H1 (cell line): Measurements from ENCODE around the gene ABI3BP. TPM values are rescaled to one million over a fixed set of nuclear protein-coding genes. Genes with fewer than 3 reads are reported as not detected.

Experiments
- CTCF ChIA-PET: fragments of 300-600 bp; sonication (Branson Sonifier 250); formaldehyde crosslinking; loops from one replicate; lab custom pipeline; 2021; ENCODE audit not compliant: partially characterized antibody; lab: Charles Lee
- POLR2A ChIA-PET: fragments of 300-600 bp; sonication (Branson Sonifier 250); formaldehyde crosslinking; loops from one replicate; lab custom pipeline; 2021; ENCODE audit warnings: inconsistent platforms; ENCODE audit not compliant: partially characterized antibody; lab: Charles Lee
- DNase-seq, 2 experiments: peaks; one replicate each; pipeline versions ENCODE4 v3.0.0 to v3.0.0-alpha.2; 2010 to 2022; ENCODE audit warnings: low spot score in 2 of 2, low read depth in 1 of 2, mixed read lengths in 1 of 2
- FAIRE-seq: peaks from 2 replicates; lab custom pipeline; 2011; peaks lifted over from hg19 to GRCh38; lab: Jason Lieb, UNC
- H2AFZ ChIP-seq: 2 replicates; pipeline ENCODE4 v1.8.1; 2012; ENCODE audit warnings: low read length, inconsistent platforms
- H2AK5ac ChIP-seq: 2 replicates; pipeline ENCODE4 v1.6.1; 2013; ENCODE audit warnings: low read depth, low read length
- H2BK120ac ChIP-seq: replicated peaks from 2 replicates; pipeline ENCODE3; 2013; ENCODE audit warnings: low read depth, low read length, inconsistent platforms
- H2BK12ac ChIP-seq: 2 replicates; pipeline ENCODE4 v1.6.1; 2013; ENCODE audit warnings: low read depth, low read length
- H2BK15ac ChIP-seq: 2 replicates; pipeline ENCODE4 v1.6.1; 2013; ENCODE audit warnings: low read length
- H2BK20ac ChIP-seq: 2 replicates; pipeline ENCODE4 v1.6.1; 2013; ENCODE audit warnings: low read length
- H2BK5ac ChIP-seq: 2 replicates; pipeline ENCODE4 v1.6.1; 2013; ENCODE audit warnings: low read depth, low read length
- H3K14ac ChIP-seq: 2 replicates; pipeline ENCODE4 v1.6.1; 2013; ENCODE audit warnings: inconsistent platforms; ENCODE audit not compliant: insufficient read length
- H3K18ac ChIP-seq: 2 replicates; pipeline ENCODE4 v1.6.1; 2013; ENCODE audit warnings: low read length; ENCODE audit errors: extremely low read depth
- H3K23ac ChIP-seq: 2 replicates; pipeline ENCODE4 v1.6.1; 2013; ENCODE audit warnings: inconsistent platforms; ENCODE audit not compliant: insufficient read length
- H3K23me2 ChIP-seq: 2 replicates; pipeline ENCODE4 v1.6.1; 2013; ENCODE audit warnings: low read depth, low read length
- H3K27ac ChIP-seq: 2 replicates; pipeline ENCODE4 v1.6.1; 2011; ENCODE audit warnings: low read depth, low read length, inconsistent platforms
- H3K27me3 ChIP-seq, 4 experiments: replicated peaks in 1 of 4; 1 replicate in 1 of 4; 2 replicates in 3 of 4; pipeline versions ENCODE4 v1.6.1 to v1.8.1; 2011 to 2013; ENCODE audit warnings: low read length in 3 of 4, mild to moderate bottlenecking in 3 of 4, inconsistent platforms in 2 of 4, mixed read lengths in 2 of 4, moderate library complexity in 1 of 4; ENCODE audit not compliant: control insufficient read depth in 3 of 4, insufficient read depth in 3 of 4; ENCODE audit errors: extremely low read depth in 1 of 4
- H3K36me3 ChIP-seq, 4 experiments: 2 replicates each; pipeline versions ENCODE4 v1.6.1 to v1.8.1; 2011 to 2013; ENCODE audit warnings: mild to moderate bottlenecking in 4 of 4, low read length in 3 of 4, moderate library complexity in 2 of 4, control low read depth in 1 of 4, inconsistent platforms in 1 of 4; ENCODE audit not compliant: insufficient read depth in 4 of 4, control insufficient read depth in 2 of 4
- H3K4ac ChIP-seq: replicated peaks from 2 replicates; pipeline ENCODE3; 2013; ENCODE audit warnings: low read length, low read depth, mixed read lengths, inconsistent platforms; ENCODE audit not compliant: insufficient read length
- H3K4me1 ChIP-seq, 4 experiments: replicated peaks in 1 of 4; 1 replicate in 1 of 4; 2 replicates in 3 of 4; pipeline versions ENCODE4 v1.6.1 to v1.8.1; 2011 to 2013; ENCODE audit warnings: low read length in 3 of 4, inconsistent platforms in 2 of 4, mixed read lengths in 1 of 4; ENCODE audit not compliant: insufficient read depth in 4 of 4, control insufficient read depth in 3 of 4
- H3K4me2 ChIP-seq, 2 experiments: 2 replicates each; pipeline versions ENCODE4 v1.6.1 to v1.8.1; 2011 to 2013; ENCODE audit warnings: low read depth in 2 of 2, low read length in 2 of 2, control low read depth in 1 of 2, inconsistent platforms in 1 of 2, mild to moderate bottlenecking in 1 of 2; ENCODE audit not compliant: insufficient read depth in 1 of 2
- H3K4me3 ChIP-seq, 4 experiments: fragments of 200-600, 300-600 bp in 1 of 4; sonication (generic), shearing (Covaris generic), sonication (Bioruptor Twin) in 1 of 4; 2 replicates each; pipeline versions ENCODE4 v1.5.1 to v1.8.1; 2011 to 2016; ENCODE audit warnings: low read length in 4 of 4, low read depth in 3 of 4, control low read depth in 2 of 4, inconsistent platforms in 2 of 4, mild to moderate bottlenecking in 2 of 4, mixed read lengths in 1 of 4, moderate library complexity in 1 of 4; ENCODE audit not compliant: insufficient read depth in 2 of 4; ENCODE audit errors: extremely low read depth in 1 of 4
- H3K56ac ChIP-seq: replicated peaks from 2 replicates; pipeline ENCODE3; 2013; ENCODE audit warnings: low read depth, mild to moderate bottlenecking, mixed read lengths, low read length, inconsistent platforms; ENCODE audit not compliant: insufficient read length
- H3K79me1 ChIP-seq: 2 replicates; pipeline ENCODE4 v1.6.1; 2013; ENCODE audit warnings: low read depth, low read length, control low read depth
- H3K79me2 ChIP-seq, 2 experiments: 2 replicates each; pipeline versions ENCODE4 v1.6.1 to v1.8.1; 2012 to 2013; ENCODE audit warnings: low read length in 2 of 2, mild to moderate bottlenecking in 2 of 2, inconsistent platforms in 1 of 2; ENCODE audit not compliant: insufficient read depth in 2 of 2, control insufficient read depth in 1 of 2
- H3K9ac ChIP-seq, 4 experiments: replicated peaks in 1 of 4; 1 replicate in 1 of 4; 2 replicates in 3 of 4; pipeline versions ENCODE4 v1.6.1 to v1.8.1; 2011 to 2013; ENCODE audit warnings: low read depth in 3 of 4, low read length in 3 of 4, control low read depth in 2 of 4, mild to moderate bottlenecking in 2 of 4, moderate library complexity in 2 of 4, inconsistent platforms in 1 of 4; ENCODE audit errors: extremely low read depth in 1 of 4
- H3K9me3 ChIP-seq, 2 experiments: 2 replicates each; pipeline versions ENCODE4 v1.6.1 to v1.8.1; 2012 to 2013; ENCODE audit warnings: mild to moderate bottlenecking in 2 of 2, moderate library complexity in 2 of 2, control low read depth in 1 of 2, inconsistent platforms in 1 of 2, low read depth in 1 of 2, low read length in 1 of 2, mixed read lengths in 1 of 2; ENCODE audit not compliant: insufficient read depth in 2 of 2
- H4K20me1 ChIP-seq, 2 experiments: replicated peaks in 1 of 2; 2 replicates each; pipeline versions ENCODE3 to v1.8.1; 2011 to 2013; ENCODE audit warnings: inconsistent platforms in 2 of 2, low read length in 2 of 2, mild to moderate bottlenecking in 1 of 2; ENCODE audit not compliant: insufficient read depth in 2 of 2, control insufficient read depth in 1 of 2
- H4K5ac ChIP-seq: 2 replicates; pipeline ENCODE4 v1.6.1; 2013; ENCODE audit warnings: low read length, low read depth, mixed read lengths, inconsistent platforms; ENCODE audit not compliant: insufficient read length
- H4K8ac ChIP-seq: 2 replicates; pipeline ENCODE4 v1.8.0; 2013; ENCODE audit warnings: mild to moderate bottlenecking, moderate library complexity, low read length, inconsistent platforms; ENCODE audit not compliant: insufficient read depth; ENCODE audit errors: extremely low read depth
- H4K91ac ChIP-seq: replicated peaks from 2 replicates; pipeline ENCODE3; 2013; ENCODE audit warnings: low read length, mixed read lengths, inconsistent platforms; ENCODE audit not compliant: insufficient read length
- CBX5 ChIP-seq: fragments of 300-800, 300-1000 bp; sonication (generic); IDR thresholded peaks from 2 replicates; pipeline ENCODE4 v1.7.1; 2016; ENCODE audit warnings: antibody characterized with exemption, low read length, low read depth
- JUN ChIP-seq: IDR thresholded peaks from 2 replicates; pipeline ENCODE4 v1.6.1; 2011; ENCODE audit warnings: low read depth, mild to moderate bottlenecking, improper control_type of control experiment, low read length
- JUND ChIP-seq: IDR thresholded peaks from 2 replicates; pipeline ENCODE4 v1.6.1; 2011; ENCODE audit warnings: mild to moderate bottlenecking, improper control_type of control experiment, low read length
- MAFK ChIP-seq: IDR thresholded peaks from 2 replicates; pipeline ENCODE4 v1.6.1; 2012; ENCODE audit warnings: low read depth, mild to moderate bottlenecking, improper control_type of control experiment, low read length
- POLR2AphosphoS5 ChIP-seq: IDR thresholded peaks from 2 replicates; pipeline ENCODE4 v1.6.1; 2011; ENCODE audit warnings: low read depth, low read length
- RNF2 ChIP-seq: fragments of 200-900, 300-1000 bp; sonication (generic); IDR thresholded peaks from 2 replicates; pipeline ENCODE4 v1.7.1; 2016; ENCODE audit warnings: borderline replicate concordance, low read depth, mild to moderate bottlenecking, antibody characterized with exemption, low read length; ENCODE audit not compliant: poor library complexity, severe bottlenecking; ENCODE audit errors: missing control alignments
- SP1 ChIP-seq: IDR thresholded peaks from 2 replicates; pipeline ENCODE4 v1.6.1; 2011; ENCODE audit warnings: low read depth, low read length
- WGBS, 2 experiments: shearing (Covaris generic) in 1 of 2; methylation state at CpG; one replicate each; pipeline versions ENCODE4 v1.1.6 to v1.1.7; 2013 to 2015; ENCODE audit warnings: low lambda C conversion rate in 2 of 2, mixed read lengths in 2 of 2, inconsistent platforms in 1 of 2, low coverage in 1 of 2, missing lambda C conversion rate in 1 of 2; ENCODE audit not compliant: insufficient replicate concordance in 2 of 2, insufficient coverage in 1 of 2, insufficient read length in 1 of 2; ENCODE audit errors: extremely low coverage in 1 of 2, missing lambda C conversion rate in 1 of 2; 5-methylcytosine and 5-hydroxymethylcytosine counted together
- polyA plus RNA-seq, 7 experiments: library from polyadenylated mRNA; depleted of rRNA in 3 of 7; stranded (reverse) in 5 of 7; unstranded in 2 of 7; fragments of >200 nt in 5 of 7; fragments of 200-250 nt in 2 of 7; gene quantifications; 1 replicate in 5 of 7; 2 replicates in 1 of 7; 4 replicates in 1 of 7; pipeline versions ENCODE4 v1.2.1 to v1.2.3, GENCODE V29; 2011 to 2013; ENCODE audit warnings: missing spikeins in 2 of 7, mixed read lengths in 2 of 7
- total RNA-seq: library from RNA; stranded (reverse); fragmentation: NEBNext Ultra II Directional; extraction: Animal tissue kit (Norgen Biotek cat#: 25700); gene quantifications from 2 replicates; pipeline ENCODE4 v1.2.1, GENCODE V29; 2021

Gene ABI3BP
- total and polyA plus RNA-seq, 2 of the 8 experiments (the other 6 are each of a cell fraction or from before 2014, with no cell fraction given): 0.08 to 0.32 TPM

DNA sequence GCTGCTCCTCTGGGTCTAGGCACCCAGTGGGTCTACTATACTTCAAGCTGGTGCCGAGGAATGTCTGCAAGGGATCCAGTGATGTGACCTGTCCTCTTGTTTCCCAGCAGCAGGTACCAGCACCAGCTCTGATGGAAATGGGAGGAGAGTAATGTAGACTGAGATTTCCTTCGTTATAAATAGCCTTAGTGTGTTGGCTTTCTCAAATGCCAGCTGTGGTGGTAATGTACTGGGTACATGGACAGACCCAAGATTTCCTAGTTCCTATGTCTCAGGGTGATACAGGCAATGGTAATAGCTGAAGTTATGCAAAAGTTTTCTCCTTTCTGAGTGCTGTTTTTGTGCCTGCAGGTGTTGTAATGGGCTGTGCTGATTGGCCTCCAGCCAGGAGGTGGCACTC lies 33.0 kb upstream of the ABI3BP start:
- FAIRE-seq (no peak), DNase-seq (no peak)
- CTCF ChIA-PET: interaction anchor here (0.8 kb wide), 2 partner anchors 44 to 63 kb away, joined by 3 read pairs; no protein-coding TSS in a partner anchor
- Histone ChIP-seq H3K4ac (no peak overlapping the region), H2AK5ac (no peak overlapping the region), H3K9ac (no peak overlapping the region), H3K36me3 (no peaks in the 10 kb centered on the region), H3K4me1 (no peaks in the 10 kb centered on the region), H2BK20ac (no peak overlapping the region), H2BK15ac (no peak overlapping the region), H3K27ac (no peak overlapping the region), H3K27me3 (no peaks in the 10 kb centered on the region), H4K5ac (no peak overlapping the region), H3K9me3 (0 out of 4 replicates have a peak, but pooled peaks cover 0 to 3% of the 10 kb centered on the region in 2 experiments), H3K23ac (no peak overlapping the region), H3K4me3 (no peak overlapping the region), H3K18ac (no peak overlapping the region), H2BK120ac (no peak overlapping the region), H4K20me1 (no peaks in the 10 kb centered on the region), H2BK5ac (no peak overlapping the region), H2BK12ac (no peak overlapping the region), H3K79me1 (no peaks in the 10 kb centered on the region), H3K23me2 (no peaks in the 10 kb centered on the region), H2AFZ (no peak overlapping the region), H4K91ac (no peak overlapping the region), H3K4me2 (no peak overlapping the region), H3K79me2 (no peaks in the 10 kb centered on the region), H3K14ac (no peak overlapping the region), H4K8ac (no peak overlapping the region), H3K56ac (no peak overlapping the region)
- POLR2A ChIA-PET: no interaction called here
- no peak for TF ChIP-seq SP1
- no peak for TF ChIP-seq MAFK
- no peak for TF ChIP-seq POLR2AphosphoS5
- TF ChIP-seq RNF2: no peak
- TF ChIP-seq JUN: no peak
- TF ChIP-seq JUND: no peak
- TF ChIP-seq CBX5: no peak
- 87% methylated on average over 2 of the region's 2 CpGs; no CpG with 5 or more reads in 1 of the 2 experiments for WGBS, 2 experiments
